ENCODE measurements around the gene ADARB2. TPM values are rescaled to one million over a fixed set of nuclear protein-coding genes. Genes with fewer than 3 reads are reported as not detected.

Gene ADARB2
- total RNA-seq, 1 donor from 2014 or later: 0.08 TPM

- DNase-seq (ENCODE audit: low read depth): no peak
- Histone ChIP-seq H3K4me3 (ENCODE audit: low read depth, low read length) (no peak overlapping the region), H3K27me3 (ENCODE audit: control insufficient read depth, insufficient read depth, low read length) (peaks cover 4% of the 10 kb centered on the region), H3K36me3 (ENCODE audit: control insufficient read depth, insufficient read depth, low read length) (no peaks in the 10 kb centered on the region)
- no peak for TF ChIP-seq CTCF (IDR thresholded peaks at IDR 0.05; ENCODE audit: insufficient read depth, low read length, poor library complexity, severe bottlenecking)
These were observed 580.8 kb downstream of the ADARB2 start for GRCh38 chr10:1156616-1156886.

- no peak for DNase-seq (ENCODE audit: low read depth)
- Histone ChIP-seq H3K36me3 (ENCODE audit: control insufficient read depth, insufficient read depth, low read length) (no peaks in the 10 kb centered on the region), H3K27me3 (ENCODE audit: control insufficient read depth, insufficient read depth, low read length) (peaks cover 4% of the 10 kb centered on the region), H3K4me3 (ENCODE audit: low read depth, low read length) (no peak overlapping the region)
- TF ChIP-seq CTCF (IDR thresholded peaks at IDR 0.05; ENCODE audit: insufficient read depth, low read length, poor library complexity, severe bottlenecking): no peak
These were observed 581.3 kb downstream of the ADARB2 start for GRCh38 chr10:1155791-1156615.

GRCh38 chr10:1154531-1155295 is 582.6 kb downstream of the ADARB2 start:
- no peak for DNase-seq (ENCODE audit: low read depth)
- no peaks in the 10 kb centered on the region for H3K36me3 ChIP-seq (ENCODE audit: control insufficient read depth, insufficient read depth, low read length)
- no peak overlapping the region for H3K4me3 ChIP-seq (ENCODE audit: low read depth, low read length)
- H3K27me3 ChIP-seq (ENCODE audit: control insufficient read depth, insufficient read depth, low read length): peaks cover 4% of the 10 kb centered on the region
- no peak for TF ChIP-seq CTCF (IDR thresholded peaks at IDR 0.05; ENCODE audit: insufficient read depth, low read length, poor library complexity, severe bottlenecking)

GRCh38 chr10:1153805-1154351 is 583.4 kb downstream of the ADARB2 start:
- DNase-seq (ENCODE audit: low read depth): no peak
- no peak overlapping the region for H3K4me3 ChIP-seq (ENCODE audit: low read depth, low read length)
- TF ChIP-seq CTCF (IDR thresholded peaks at IDR 0.05; ENCODE audit: insufficient read depth, low read length, poor library complexity, severe bottlenecking): no peak
- H3K36me3 ChIP-seq (ENCODE audit: control insufficient read depth, insufficient read depth, low read length): no peaks in the 10 kb centered on the region
- peaks cover under 1% of the 10 kb centered on the region for H3K27me3 ChIP-seq (ENCODE audit: control insufficient read depth, insufficient read depth, low read length)

- Histone ChIP-seq H3K36me3 (ENCODE audit: control insufficient read depth, insufficient read depth, low read length) (no peaks in the 10 kb centered on the region), H3K27me3 (ENCODE audit: control insufficient read depth, insufficient read depth, low read length) (no peaks in the 10 kb centered on the region), H3K4me3 (ENCODE audit: low read depth, low read length) (no peak overlapping the region)
- no peak for DNase-seq (ENCODE audit: low read depth)
- TF ChIP-seq CTCF (IDR thresholded peaks at IDR 0.05; ENCODE audit: insufficient read depth, low read length, poor library complexity, severe bottlenecking): no peak
These were observed 584.0 kb downstream of the ADARB2 start for GRCh38 chr10:1153251-1153763.

Data from kidney epithelial cell (primary cell).